GM12878 (cell line): ENCODE results near the gene THNSL1. TPM values are rescaled to one million over a fixed set of nuclear protein-coding genes. Genes with fewer than 3 reads are reported as not detected.

ENCODE experiments used
- ATAC-seq: fragments of 200-7000 bp; cut with Tn5 transposase; 3 replicates; pipeline ENCODE4 v1.9.1; 2020; ENCODE audit warnings: mild to moderate bottlenecking, moderate library complexity
- BruUV-seq: library from RNA; stranded (reverse); fragments of 400-500 nt; replicated peaks from 2 replicates; lab custom pipeline; 2021; lab: Mats Ljungman, UMichigan
- CTCF ChIA-PET: fragments of 300-600 bp; sonication (Branson Sonifier 250); formaldehyde crosslinking; extraction: SDS; loops from one replicate; lab custom pipeline; 2021; ENCODE audit warnings: inconsistent platforms; lab: Yijun Ruan, JAX
- POLR2A ChIA-PET: fragments of 350-600 bp; formaldehyde crosslinking; extraction: SDS; loops from one replicate; lab custom pipeline; 2021; ENCODE audit warnings: inconsistent platforms; lab: Charles Lee
- RAD21 ChIA-PET: fragments of 300-600 bp; sonication (Branson Sonifier 250); formaldehyde crosslinking; loops from one replicate; lab custom pipeline; 2023; ENCODE audit warnings: antibody characterized with exemption; ENCODE audit not compliant: unreplicated experiment; lab: Charles Lee
- SMC1A ChIA-PET: fragments of 300-600 bp; sonication (Branson Sonifier 250); formaldehyde crosslinking; loops from one replicate; lab custom pipeline; 2023; ENCODE audit not compliant: unreplicated experiment, uncharacterized antibody; lab: Charles Lee
- DNase-seq: peaks from one replicate; pipeline ENCODE4 v3.0.0-alpha.2; 2011; ENCODE audit warnings: low read depth, low spot score
- FAIRE-seq: peaks from 3 replicates; lab custom pipeline; 2011; peaks lifted over from hg19 to GRCh38; lab: Jason Lieb, UNC
- H2AFZ ChIP-seq: 2 replicates; pipeline ENCODE4 v1.6.0; 2011; ENCODE audit warnings: low read depth, low read length, control low read depth; ENCODE audit not compliant: control insufficient read depth
- H3K27ac ChIP-seq: 2 replicates; pipeline ENCODE4 v1.5.1; 2011; ENCODE audit warnings: control low read depth; ENCODE audit not compliant: control insufficient read depth, insufficient read depth
- H3K27me3 ChIP-seq, 2 experiments: replicated peaks in 1 of 2; 2 replicates each; pipeline versions ENCODE4 v1.6.0 to v1.6.1; 2011; ENCODE audit warnings: low read length in 1 of 2; ENCODE audit not compliant: control insufficient read depth in 2 of 2, insufficient read depth in 2 of 2
- H3K36me3 ChIP-seq, 2 experiments: 2 replicates each; pipeline ENCODE4 v1.5.1; 2011; ENCODE audit warnings: low read length in 1 of 2; ENCODE audit not compliant: control insufficient read depth in 2 of 2, insufficient read depth in 2 of 2
- H3K4me1 ChIP-seq: 2 replicates; pipeline ENCODE4 v1.6.1; 2011; ENCODE audit warnings: mild to moderate bottlenecking, low read length, moderate library complexity, mixed read lengths; ENCODE audit not compliant: control insufficient read depth, insufficient read depth
- H3K4me2 ChIP-seq: 2 replicates; pipeline ENCODE4 v1.6.0; 2011; ENCODE audit warnings: control low read depth; ENCODE audit not compliant: control insufficient read depth, insufficient read depth
- H3K4me3 ChIP-seq: fragments of 200-600 bp; sonication (generic); 2 replicates; pipeline ENCODE4 v1.5.1; 2016
- H3K79me2 ChIP-seq: 2 replicates; pipeline ENCODE4 v1.6.0; 2011; ENCODE audit warnings: low read length; ENCODE audit not compliant: control insufficient read depth, insufficient read depth
- H3K9ac ChIP-seq: 2 replicates; pipeline ENCODE4 v1.8.0; 2011; ENCODE audit warnings: low read length, control low read depth, mixed read lengths; ENCODE audit not compliant: control insufficient read depth, insufficient read depth
- H3K9me3 ChIP-seq: replicated peaks from 3 replicates; pipeline ENCODE4 v1.5.1; 2011; ENCODE audit warnings: mild to moderate bottlenecking, low read length; ENCODE audit not compliant: control insufficient read depth, insufficient read depth
- H4K20me1 ChIP-seq: 2 replicates; pipeline ENCODE4 v1.6.0; 2011; ENCODE audit not compliant: control insufficient read depth, insufficient read depth
- ATF7 ChIP-seq: fragments of 450-650 bp; IDR thresholded peaks from 2 replicates; pipeline ENCODE4 v1.6.1; 2016; ENCODE audit warnings: low read depth, mild to moderate bottlenecking
- BHLHE40 ChIP-seq, 2 experiments: fragments of 450-650 bp in 1 of 2; IDR thresholded peaks; 2 replicates each; pipeline ENCODE4 v1.6.1; 2011 to 2017; ENCODE audit warnings: low read depth in 2 of 2, borderline replicate concordance in 1 of 2, improper control_type of control experiment in 1 of 2, low read length in 1 of 2, mild to moderate bottlenecking in 1 of 2
- CBFB ChIP-seq: IDR thresholded peaks from 2 replicates; pipeline ENCODE4 v1.6.1; 2016; ENCODE audit warnings: antibody characterized with exemption, low read depth
- MEF2A ChIP-seq: IDR thresholded peaks from 2 replicates; pipeline ENCODE4 v1.6.1; 2011; ENCODE audit warnings: low read depth, mild to moderate bottlenecking, low read length, moderate library complexity; ENCODE audit not compliant: insufficient read depth
- MTA2 ChIP-seq: fragments of 450-650 bp; IDR thresholded peaks from 2 replicates; pipeline ENCODE4 v1.6.1; 2016; ENCODE audit warnings: low read depth, mild to moderate bottlenecking, moderate library complexity
- MTA3 ChIP-seq: IDR thresholded peaks from 2 replicates; pipeline ENCODE4 v1.6.1; 2012; ENCODE audit warnings: low read length, inconsistent platforms, borderline replicate concordance
- MXI1 ChIP-seq: fragments of 150-350 bp; IDR thresholded peaks from 2 replicates; pipeline ENCODE4 v1.6.1; 2011; ENCODE audit warnings: low read depth, mild to moderate bottlenecking, inconsistent platforms, low read length, improper control_type of control experiment
- NBN ChIP-seq: fragments of 450-650 bp; IDR thresholded peaks from 2 replicates; pipeline ENCODE4 v1.6.1; 2016
- NFIC ChIP-seq: IDR thresholded peaks from 2 replicates; pipeline ENCODE4 v1.6.1; 2012; ENCODE audit warnings: low read depth, mild to moderate bottlenecking, inconsistent platforms, low read length, moderate library complexity
- NR2F1 ChIP-seq: fragments of 450-650 bp; conservative IDR thresholded peaks from 2 replicates; pipeline ENCODE4 v1.6.1; 2017; ENCODE audit warnings: mild to moderate bottlenecking
- POLR2A ChIP-seq: IDR thresholded peaks from 2 replicates; pipeline ENCODE4 v1.6.1; 2011; ENCODE audit warnings: low read depth, mild to moderate bottlenecking, low read length
- SUPT20H ChIP-seq: IDR thresholded peaks from 2 replicates; pipeline ENCODE4 v1.6.1; 2011; ENCODE audit warnings: low read depth, mild to moderate bottlenecking, low read length, moderate library complexity, borderline replicate concordance; ENCODE audit not compliant: control insufficient read depth
- ZBTB11 ChIP-seq: fragments of 450-650 bp; formaldehyde crosslinking; IDR thresholded peaks from 2 replicates; pipeline ENCODE4 v1.5.0; 2022; ENCODE audit warnings: mild to moderate bottlenecking, missing genetic modification characterization
- ZBTB40 ChIP-seq: fragments of 450-650 bp; IDR thresholded peaks from 2 replicates; pipeline ENCODE4 v1.6.1; 2016; ENCODE audit warnings: mild to moderate bottlenecking, moderate library complexity, borderline replicate concordance
- WGBS: methylation state at CpG from one replicate; pipeline ENCODE4 v1.1.6; 2016; ENCODE audit warnings: low lambda C conversion rate; ENCODE audit not compliant: insufficient replicate concordance, insufficient coverage; ENCODE audit errors: missing lambda C conversion rate; 5-methylcytosine and 5-hydroxymethylcytosine counted together
- in situ Hi-C: fragments of 300-500 bp; cut with MboI; formaldehyde crosslinking; loops from 9 replicates; pipeline ENCODE4 v1.14.3; 2018; ENCODE audit warnings: mixed read lengths
- intact Hi-C: fragments of 100-400 bp; cut with micrococcal nuclease; formaldehyde crosslinking; loops from one replicate; pipeline ENCODE4 v1.14.2; 2022; ENCODE audit not compliant: unreplicated experiment
- polyA plus RNA-seq, 11 experiments: library from polyadenylated mRNA; depleted of rRNA in 4 of 11; unstranded in 6 of 11; stranded (reverse) in 5 of 11; fragments of >200 nt; fragmentation: Nextera tagmentation in 4 of 11; fragmentation: Illumina TruSeq in 1 of 11; extraction: Ambion mirVana in 4 of 11; extraction: Trizol in 1 of 11; gene quantifications; 1 replicate in 1 of 11; 2 replicates in 10 of 11; pipeline versions ENCODE4 v1.2.1 to v1.2.3, GENCODE V29; 2011 to 2016; ENCODE audit warnings: inconsistent platforms in 2 of 11, missing spikeins in 2 of 11, low read depth in 1 of 11
- total RNA-seq, 4 experiments: library from RNA; depleted of rRNA in 3 of 4; stranded (reverse); fragments of >200 nt in 3 of 4; fragmentation: Illumina TruSeq in 1 of 4; extraction: Trizol in 1 of 4; gene quantifications; 2 replicates each; pipeline versions ENCODE4 v1.2.1 to v1.2.3, GENCODE V29; 2013 to 2021

The THNSL1 gene
- total and polyA plus RNA-seq, 10 of the 15 experiments (the other 5 are each of a cell fraction or from before 2014, with no cell fraction given): 4.2 to 17.5 (median 6.2) TPM

- FAIRE-seq: no peak
- H4K20me1 ChIP-seq: no peaks in the 10 kb centered on the region
- H3K27ac ChIP-seq: no peak overlapping the region
- H3K4me3 ChIP-seq: no peak overlapping the region
- TF ChIP-seq SUPT20H (no peak), MEF2A (no peak), POLR2A (no peak), CBFB (no peak), MTA3 (no peak), ZBTB11 (no peak), ATF7 (no peak), NFIC (no peak), ZBTB40 (no peak), MTA2 (no peak), NBN (no peak), NR2F1 (no peak), MXI1 (no peak), BHLHE40 (IDR thresholded peaks at IDR 0.05; ENCODE audit: borderline replicate concordance in 1 of 2, low read depth in 2 of 2, low read length in 1 of 2) (no peak)
- no peaks in the 10 kb centered on the region; the same call in 2 of the 3 replicates for H3K9me3 ChIP-seq
- H3K9ac ChIP-seq: no peak overlapping the region
- no peaks in the 10 kb centered on the region for H3K36me3 ChIP-seq
- no peak overlapping the region for H2AFZ ChIP-seq
- ATAC-seq: no peak
- ChIA-PET CTCF (interaction anchor here (0.7 to 2.1 kb wide), 6 partner anchors 14 to 990 kb away, joined by 3 to 7 read pairs (median 4); no protein-coding TSS in a partner anchor), RAD21 (interaction anchor here (2.0 to 4.3 kb wide), 3 partner anchors 36 to 84 kb away, joined by 5 to 18 read pairs (median 10); no protein-coding TSS in a partner anchor), POLR2A (interaction anchor here (0.6 to 0.7 kb wide), 2 partner anchors 54 to 337 kb away, joined by 5 to 6 read pairs; no protein-coding TSS in a partner anchor), SMC1A (interaction anchor here (0.7 to 8.1 kb wide), 7 partner anchors 14 to 78 kb away, joined by 3 to 44 read pairs (median 3); no protein-coding TSS in a partner anchor)
- H3K4me1 ChIP-seq: peaks cover 4% of the 10 kb centered on the region
- WGBS: 40% methylated on average over 3 of the region's 3 CpGs
- DNase-seq: no peak
- no TSS peak for BruUV-seq
- in situ Hi-C loops: no loop called here
- H3K27me3 ChIP-seq: no peaks in the 10 kb centered on the region
- no peak overlapping the region for H3K4me2 ChIP-seq
- intact Hi-C loops: no loop called here
- no peaks in the 10 kb centered on the region for H3K79me2 ChIP-seq
Observed at GRCh38 chr10:24983946-24984345, 32.5 kb upstream of the THNSL1 start.
